Dermis blood vessel endothelial cell (primary cell): ENCODE data around the gene CNP. TPM values are rescaled to one million over a fixed set of nuclear protein-coding genes. Genes with fewer than 3 reads are reported as not detected.
"Not testable (repeated sequence)": the region's sequence is repeated elsewhere in the genome, so short reads cannot be mapped to it uniquely, and the experiment has no call there.

Experiments used
- DNase-seq: peaks from one replicate; pipeline ENCODE4 v3.0.0; 2010
- total RNA-seq: library from RNA; depleted of rRNA; stranded (reverse); fragments of >200 nt; gene quantifications from 2 replicates; pipeline ENCODE4 v1.2.3, GENCODE V29; 2014

CNP gene
- total RNA-seq = 48.7 and 63.1 TPM in 2 replicates

GRCh38 chr17:41966463-41967140, at the start of gene CNP:
CNP (plus strand) TSS chr17:41966795; CDS start chr17:41966885, 90 bp downstream.
- DNase-seq = peak; percentile 94

GRCh38 chr17:41917192-41917591, 49.4 kb upstream of the CNP start:
- peak; percentile 60 for DNase-seq

- DNase-seq = peak; percentile 61
Measured at GRCh38 chr17:41917679-41918313, 48.8 kb upstream of the CNP start.

GRCh38 chr17:41918314-41919164, 48.1 kb upstream of the CNP start, which contains the start of gene ACLY:
ACLY (minus strand) TSS chr17:41918951; CDS start chr17:41913873, 5,078 bp downstream.
- DNase-seq = peak; percentile 97

DNA sequence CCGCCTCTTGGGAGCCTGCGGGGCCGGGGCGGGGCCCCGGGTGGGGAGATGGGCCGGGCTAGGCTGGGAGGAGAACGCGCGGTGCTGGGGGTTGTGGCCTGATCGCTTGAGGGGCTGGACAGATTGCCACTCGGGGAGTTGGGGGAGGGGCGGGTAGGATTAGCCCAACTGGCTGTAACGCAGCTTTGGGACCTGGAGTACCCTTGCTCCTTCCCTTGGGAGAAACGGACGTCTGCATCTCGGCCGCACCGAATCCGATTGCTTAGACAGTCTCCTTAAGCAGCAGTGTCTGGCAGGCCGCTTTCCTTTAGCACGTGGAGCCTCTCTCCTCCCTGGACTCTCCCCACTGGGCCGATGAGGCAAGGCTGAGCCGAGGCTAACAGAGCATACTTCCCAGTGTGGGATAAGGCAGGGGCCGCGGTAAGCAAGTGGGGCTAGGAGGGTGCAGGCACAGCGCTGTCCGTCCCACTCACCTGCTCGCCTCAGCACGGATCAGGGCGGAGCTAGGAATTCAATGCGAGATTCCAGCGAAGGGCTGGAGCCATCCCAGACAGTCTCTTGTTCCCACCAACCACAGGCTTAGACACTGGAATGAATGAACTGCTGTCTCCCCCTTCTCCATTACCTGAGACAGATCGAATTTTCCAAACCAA, 47.3 kb upstream of the CNP start:
- DNase-seq = no peak

DNA sequence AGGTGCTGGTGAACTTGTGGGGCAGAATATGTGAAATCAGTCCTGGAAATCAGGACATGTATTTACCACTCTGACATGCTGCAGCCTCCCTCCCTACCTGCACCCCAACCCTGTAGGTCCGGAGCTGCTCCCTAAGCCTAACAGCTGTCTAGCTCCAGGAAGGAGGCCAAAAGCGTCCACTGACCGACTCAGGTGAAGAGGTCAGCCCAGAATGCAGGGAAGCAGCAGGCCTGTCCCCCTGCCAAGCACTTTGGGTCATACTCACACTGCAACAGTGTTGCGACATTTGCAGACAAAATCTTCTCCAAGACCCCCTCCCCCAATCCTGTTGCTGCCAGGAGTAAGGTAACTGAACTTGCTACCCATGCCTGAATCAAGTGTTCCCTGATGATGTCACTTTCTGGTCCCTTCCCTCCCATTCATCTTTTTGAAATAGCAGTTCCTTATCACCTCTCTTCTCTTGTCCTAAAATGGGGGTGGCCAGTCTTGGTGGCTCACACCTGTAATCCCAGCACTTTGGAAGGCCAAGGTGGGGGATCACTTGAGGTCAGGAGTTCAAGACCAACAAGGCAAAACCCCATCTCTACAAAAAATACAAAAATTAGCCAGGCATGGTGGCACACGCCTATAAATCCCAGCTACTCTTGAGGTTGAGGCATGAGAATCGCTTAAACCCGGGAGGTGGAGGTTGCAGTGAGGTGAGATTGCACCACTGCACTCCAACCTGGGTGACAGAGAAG, 46.6 kb upstream of the CNP start:
- no peak for DNase-seq

- no peak for DNase-seq
Measured at GRCh38 chr17:41920580-41920955, 46.0 kb upstream of the CNP start.

DNA sequence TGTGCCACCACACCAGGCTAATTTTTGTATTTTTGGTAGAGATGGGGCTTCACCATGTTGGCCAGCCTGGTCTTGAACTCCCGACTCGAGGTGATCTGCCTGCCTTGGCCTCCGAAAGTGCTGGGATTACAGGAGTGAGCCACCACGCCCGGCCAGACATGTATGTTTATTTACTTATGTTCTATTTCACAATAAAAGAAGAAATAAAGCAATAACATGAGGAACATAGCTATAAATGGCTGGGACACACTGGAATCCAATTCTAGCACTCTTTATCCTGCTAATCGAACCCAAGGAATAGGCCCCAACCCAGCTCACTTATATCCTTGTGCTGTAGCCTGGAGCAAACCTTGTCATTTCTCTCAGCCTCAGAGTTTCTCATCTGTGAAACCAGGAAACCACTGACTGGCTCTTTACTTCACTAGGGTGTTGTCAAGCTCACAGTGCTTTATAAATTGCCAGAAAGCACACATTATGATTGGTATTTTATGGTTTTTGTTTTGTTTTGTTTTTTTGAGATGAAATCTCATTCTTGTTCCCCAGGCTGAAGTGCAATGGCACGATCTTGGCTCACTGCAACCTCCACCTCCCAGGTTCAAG, 40.5 kb upstream of the CNP start:
- DNase-seq = no peak

- no peak for DNase-seq
Measured at GRCh38 chr17:41928693-41929251, 37.8 kb upstream of the CNP start.

- DNase-seq = peak; percentile 98
Measured at GRCh38 chr17:41930009-41930832, 36.4 kb upstream of the CNP start, which contains the start of gene ODAD4. ODAD4 (plus strand) TSS chr17:41930617; CDS start chr17:41930724, 107 bp downstream.

DNA sequence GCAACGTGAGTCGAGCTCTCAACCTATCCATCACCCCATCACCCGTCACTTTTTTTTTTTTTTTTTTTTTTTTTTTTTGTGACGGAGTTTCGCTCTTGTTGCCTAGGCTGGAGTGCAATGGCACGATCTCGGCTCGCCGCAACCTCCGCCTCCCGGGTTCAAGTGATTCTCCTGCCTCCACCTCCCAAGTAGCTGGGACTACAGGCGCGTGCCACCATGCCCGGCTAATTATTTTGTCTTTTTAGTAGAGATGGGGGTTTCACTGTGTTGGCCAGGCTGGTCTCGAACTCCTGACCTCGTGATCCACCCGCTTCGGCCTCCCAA, 35.8 kb upstream of the CNP start:
- DNase-seq = not testable (repeated sequence)

DNA sequence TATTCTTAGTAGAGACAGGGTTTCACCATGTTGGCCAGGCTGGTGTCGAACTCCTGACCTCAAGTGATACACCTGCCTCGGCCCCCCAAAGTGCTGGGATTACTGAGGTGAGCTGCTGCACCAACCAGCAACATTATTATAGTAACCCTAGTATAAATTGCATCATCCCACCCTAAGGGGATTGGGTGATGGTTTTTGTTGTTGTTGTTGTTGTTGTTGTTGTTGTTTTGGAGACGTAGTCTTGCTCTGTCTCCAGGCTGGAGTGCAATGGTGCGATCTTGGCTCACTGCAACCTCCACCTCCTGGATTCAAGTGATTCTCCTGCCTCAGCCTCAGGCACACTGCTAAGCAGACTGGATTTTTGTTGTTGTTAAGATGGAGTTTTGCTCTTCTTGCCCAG, 34.9 kb upstream of the CNP start:
- DNase-seq = not testable (repeated sequence)

- DNase-seq = no peak
Measured at GRCh38 chr17:41932816-41933389, 33.7 kb upstream of the CNP start.

GRCh38 chr17:41935641-41936040, 31.0 kb upstream of the CNP start:
- DNase-seq = no peak

- DNase-seq = no peak
Measured at GRCh38 chr17:41937970-41938954, 28.3 kb upstream of the CNP start.

DNA sequence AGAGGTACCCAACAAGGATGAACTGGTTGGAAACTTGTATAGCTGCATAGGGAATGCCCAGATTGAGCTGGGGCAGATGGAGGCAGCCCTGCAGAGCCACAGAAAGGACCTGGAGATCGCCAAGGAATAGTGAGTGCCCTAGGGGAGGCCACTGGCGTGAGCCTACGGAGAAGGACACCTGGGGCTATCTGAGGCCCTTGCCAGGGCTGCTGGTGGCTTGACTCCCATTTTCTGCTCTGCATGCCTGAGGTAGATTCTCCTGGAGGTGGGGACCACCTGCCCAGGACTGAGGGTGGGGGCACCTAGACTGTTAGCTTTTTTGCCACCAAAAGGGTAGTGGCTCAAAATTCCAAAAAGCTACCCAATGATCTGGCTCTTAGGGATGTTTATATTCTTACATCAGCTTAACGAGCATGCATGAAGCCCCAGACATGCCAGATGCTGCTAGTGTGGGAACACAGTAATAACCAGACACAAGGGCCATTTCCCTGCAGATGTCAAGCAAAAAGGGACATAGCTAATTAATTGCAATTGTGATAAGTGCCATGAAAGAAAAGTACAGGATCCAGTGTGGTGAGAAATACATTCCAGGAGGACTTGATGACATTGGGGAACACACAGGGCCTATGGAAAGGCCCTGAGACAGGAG, 27.4 kb upstream of the CNP start:
- DNase-seq = no peak

GRCh38 chr17:41939693-41940090, 26.9 kb upstream of the CNP start:
- no peak for DNase-seq

- no peak for DNase-seq
Measured at GRCh38 chr17:41941168-41941567, 25.4 kb upstream of the CNP start.
